K562 (cell line): ENCODE results near the gene ARMH1. TPM values are rescaled to one million over a fixed set of nuclear protein-coding genes. Genes with fewer than 3 reads are reported as not detected.
A peak's percentile ranks its signal among the peaks of the same experiment; 100 is the strongest.

Experiments used
- ATF4 ChIP-seq: fragments of 450-650 bp; formaldehyde crosslinking; IDR thresholded peaks from 2 replicates; pipeline ENCODE4 v1.4.0; 2022; ENCODE audit warnings: mild to moderate bottlenecking, moderate library complexity
- CSDE1 ChIP-seq, 2 experiments: fragments of 450-650 bp; IDR thresholded peaks; 2 replicates each; pipeline ENCODE4 v1.6.1; 2016; ENCODE audit warnings: mild to moderate bottlenecking in 1 of 2
- DDX20 ChIP-seq: fragments of 450-650 bp; IDR thresholded peaks from 2 replicates; pipeline ENCODE4 v1.6.1; 2016; ENCODE audit warnings: missing genetic modification characterization, low read depth, mild to moderate bottlenecking, missing compliant biosample characterization, moderate library complexity
- IFI16 ChIP-seq: fragments of 250-450 bp; sonication (Bioruptor Pico); IDR thresholded peaks from 2 replicates; pipeline ENCODE4 v2.1.2; 2022; ENCODE audit warnings: mild to moderate bottlenecking, inconsistent platforms
- IRF1 ChIP-seq: sonication (generic); formaldehyde crosslinking; IDR thresholded peaks from 2 replicates; pipeline ENCODE4 v1.8.0; 2022; ENCODE audit warnings: missing genetic modification reagents, mild to moderate bottlenecking, borderline replicate concordance
- MTF1 ChIP-seq: fragments of 250-450 bp; sonication (Bioruptor Pico); IDR thresholded peaks from 2 replicates; pipeline ENCODE4 v1.9.0; 2021; ENCODE audit warnings: moderate library complexity, mild to moderate bottlenecking, inconsistent platforms, borderline replicate concordance
- POLR2AphosphoS2 ChIP-seq: IDR thresholded peaks from 2 replicates; pipeline ENCODE4 v1.6.1; 2012; ENCODE audit warnings: low read length, improper control_type of control experiment
- RB1 ChIP-seq: fragments of 450-650 bp; IDR thresholded peaks from 2 replicates; pipeline ENCODE4 v1.6.1; 2017; ENCODE audit warnings: low read depth, mild to moderate bottlenecking
- RBM17 ChIP-seq: fragments of 200-400 bp; formaldehyde crosslinking; IDR thresholded peaks from 2 replicates; pipeline ENCODE4 v1.6.1; 2017; ENCODE audit warnings: low read depth, mild to moderate bottlenecking, low read length, borderline replicate concordance
- RREB1 ChIP-seq: fragments of 250-450 bp; sonication (Bioruptor Pico); IDR thresholded peaks from 2 replicates; pipeline ENCODE4 v1.4.0; 2020
- SMARCA4 ChIP-seq: fragments of 450-650 bp; IDR thresholded peaks from 2 replicates; pipeline ENCODE4 v1.6.1; 2016
- polyA plus RNA-seq, 8 experiments: library from polyadenylated mRNA; depleted of rRNA in 4 of 8; stranded (reverse) in 5 of 8; unstranded in 3 of 8; fragments of >200 nt; fragmentation: Nextera tagmentation in 2 of 8; fragmentation: Illumina TruSeq in 1 of 8; extraction: Ambion mirVana in 2 of 8; extraction: Trizol in 1 of 8; gene quantifications; 2 replicates each; pipeline versions ENCODE4 v1.2.1 to v1.2.3, GENCODE V29; 2011 to 2014; ENCODE audit warnings: inconsistent platforms in 1 of 8, missing spikeins in 1 of 8
- total RNA-seq, 7 experiments: library from RNA; depleted of rRNA in 6 of 7; stranded (reverse); fragments of >200 nt in 6 of 7; fragmentation: Illumina TruSeq in 2 of 7; extraction: Trizol in 2 of 7; gene quantifications; 2 replicates each; pipeline versions ENCODE4 v1.2.1 to v1.2.3, GENCODE V29; 2011 to 2021; ENCODE audit warnings: low replicate concordance in 1 of 7
- TF ChIP-seq, protein P1 (sequence below), 2 experiments: fragments of 450-650 bp; formaldehyde crosslinking in 1 of 2; IDR thresholded peaks; 2 replicates each; pipeline versions ENCODE4 v1.4.0 to v1.6.1; 2014 to 2020; ENCODE audit warnings: mild to moderate bottlenecking in 2 of 2, borderline replicate concordance in 1 of 2, low read depth in 1 of 2

ARMH1 gene
- total and polyA plus RNA-seq, 9 of the 15 experiments (the other 6 are each of a cell fraction or from before 2014, with no cell fraction given): 0.41 TPM; not detected in 8

DNA sequence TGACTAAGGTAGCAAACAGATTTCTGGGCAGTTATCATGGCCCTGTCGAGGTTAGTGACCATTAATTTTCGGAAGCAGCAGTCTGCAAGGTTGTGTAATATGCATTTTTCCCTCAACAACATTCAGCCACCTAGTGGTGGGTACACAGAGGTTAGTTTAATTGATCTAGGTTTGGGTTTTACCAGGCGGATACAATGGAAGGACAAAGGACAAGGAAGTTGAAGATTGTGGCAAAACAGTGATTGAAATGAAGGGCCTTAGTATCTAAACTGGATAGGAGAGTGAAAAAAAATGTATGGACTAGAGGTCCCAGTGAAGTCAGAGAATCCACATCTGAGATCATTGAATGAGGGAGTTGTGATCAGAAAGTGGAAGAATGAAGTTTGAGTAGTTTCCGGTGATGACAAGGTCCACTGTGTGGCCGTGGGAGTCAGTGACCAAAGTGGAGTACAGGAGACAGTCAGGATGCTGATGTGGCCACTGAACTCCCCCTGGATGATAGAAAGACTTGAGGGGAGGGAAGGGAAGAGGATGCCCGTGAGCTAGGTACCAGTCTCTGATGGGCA, 2.8 kb downstream of the ARMH1 start (continued):
- TF ChIP-seq RBM17 (no peak), RB1 (no peak), IFI16 (CRISPR knock-in tag) (no peak), SMARCA4 (peak; percentile 17; the same call in 1 of the 2 replicates), DDX20 (no peak), ATF4 (CRISPR knock-in tag) (no peak), IRF1 (no peak), POLR2AphosphoS2 (no peak), RREB1 (no peak), CSDE1 (IDR thresholded peaks at IDR 0.05) (no peak), MTF1 (CRISPR knock-in tag) (no peak)
- TF ChIP-seq, protein P1, sequence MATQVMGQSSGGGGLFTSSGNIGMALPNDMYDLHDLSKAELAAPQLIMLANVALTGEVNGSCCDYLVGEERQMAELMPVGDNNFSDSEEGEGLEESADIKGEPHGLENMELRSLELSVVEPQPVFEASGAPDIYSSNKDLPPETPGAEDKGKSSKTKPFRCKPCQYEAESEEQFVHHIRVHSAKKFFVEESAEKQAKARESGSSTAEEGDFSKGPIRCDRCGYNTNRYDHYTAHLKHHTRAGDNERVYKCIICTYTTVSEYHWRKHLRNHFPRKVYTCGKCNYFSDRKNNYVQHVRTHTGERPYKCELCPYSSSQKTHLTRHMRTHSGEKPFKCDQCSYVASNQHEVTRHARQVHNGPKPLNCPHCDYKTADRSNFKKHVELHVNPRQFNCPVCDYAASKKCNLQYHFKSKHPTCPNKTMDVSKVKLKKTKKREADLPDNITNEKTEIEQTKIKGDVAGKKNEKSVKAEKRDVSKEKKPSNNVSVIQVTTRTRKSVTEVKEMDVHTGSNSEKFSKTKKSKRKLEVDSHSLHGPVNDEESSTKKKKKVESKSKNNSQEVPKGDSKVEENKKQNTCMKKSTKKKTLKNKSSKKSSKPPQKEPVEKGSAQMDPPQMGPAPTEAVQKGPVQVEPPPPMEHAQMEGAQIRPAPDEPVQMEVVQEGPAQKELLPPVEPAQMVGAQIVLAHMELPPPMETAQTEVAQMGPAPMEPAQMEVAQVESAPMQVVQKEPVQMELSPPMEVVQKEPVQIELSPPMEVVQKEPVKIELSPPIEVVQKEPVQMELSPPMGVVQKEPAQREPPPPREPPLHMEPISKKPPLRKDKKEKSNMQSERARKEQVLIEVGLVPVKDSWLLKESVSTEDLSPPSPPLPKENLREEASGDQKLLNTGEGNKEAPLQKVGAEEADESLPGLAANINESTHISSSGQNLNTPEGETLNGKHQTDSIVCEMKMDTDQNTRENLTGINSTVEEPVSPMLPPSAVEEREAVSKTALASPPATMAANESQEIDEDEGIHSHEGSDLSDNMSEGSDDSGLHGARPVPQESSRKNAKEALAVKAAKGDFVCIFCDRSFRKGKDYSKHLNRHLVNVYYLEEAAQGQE (IDR thresholded peaks at IDR 0.05; ENCODE audit: borderline replicate concordance): peak; percentile 19; the same call in 1 of the 2 replicates
- TF ChIP-seq, protein P1 (CRISPR knock-in tag; IDR thresholded peaks at IDR 0.05; ENCODE audit: low read depth): no peak
